Thoracic aorta (tissue), 2 donors: ENCODE measurements around the gene INPP5A. TPM values are rescaled to one million over a fixed set of nuclear protein-coding genes. Genes with fewer than 3 reads are reported as not detected.

Experiments
- ATAC-seq: fragments of 150-250 bp; one replicate; pipeline ENCODE4 v1.8.0; 2017; ENCODE audit warnings: low read depth; ENCODE audit not compliant: insufficient number of reproducible peaks, low FRiP score
- DNase-seq: peaks from one replicate; pipeline ENCODE4 v3.0.0-alpha.2; 2020; ENCODE audit warnings: low spot score
- H3K27ac ChIP-seq, 2 donors: fragments of 200-600 bp; sonication (generic); 1 replicate in 1 of 2; 2 replicates in 1 of 2; pipeline ENCODE4 v1.5.1; 2016; ENCODE audit warnings: mild to moderate bottlenecking in 2 of 2, moderate library complexity in 2 of 2
- H3K27me3 ChIP-seq: fragments of 200-600 bp; sonication (generic); replicated peaks from 2 replicates; pipeline ENCODE4 v1.6.0; 2016; ENCODE audit warnings: mild to moderate bottlenecking; ENCODE audit not compliant: insufficient read depth
- H3K36me3 ChIP-seq: fragments of 200-600 bp; sonication (generic); one replicate; pipeline ENCODE4 v1.5.1; 2016
- H3K4me1 ChIP-seq, 2 donors: fragments of 200-600 bp; sonication (generic); 1 replicate in 1 of 2; 2 replicates in 1 of 2; pipeline versions ENCODE4 v1.5.1 to v1.6.0; 2016; ENCODE audit warnings: low read depth in 2 of 2, mild to moderate bottlenecking in 1 of 2; ENCODE audit not compliant: control insufficient read depth in 1 of 2
- H3K4me3 ChIP-seq: fragments of 200-600 bp; sonication (generic); 2 replicates; pipeline ENCODE4 v1.5.1; 2016; ENCODE audit warnings: mild to moderate bottlenecking
- H3K9me3 ChIP-seq: fragments of 200-600 bp; sonication (generic); 2 replicates; pipeline ENCODE4 v1.5.1; 2016
- CTCF ChIP-seq: fragments of 200-600 bp; sonication (generic); IDR thresholded peaks from one replicate; pipeline ENCODE4 v1.5.1; 2019; ENCODE audit warnings: antibody characterized with exemption
- total RNA-seq, 2 donors: library from RNA; depleted of rRNA; stranded (reverse); fragments of >200 nt; gene quantifications; one replicate each; pipeline versions ENCODE4 v1.1.0 to v1.2.3, GENCODE V29; 2016

The INPP5A gene
- total RNA-seq, 2 donors from 2014 or later, result 120 to 142 TPM

- no peak for ATAC-seq
- Histone ChIP-seq H3K27ac (no peak overlapping the region), H3K4me1 (peaks cover 8 to 60% of the 10 kb centered on the region in 2 donors)
Observed at GRCh38 chr10:132605390-132605789, 67.8 kb downstream of the INPP5A start.

GRCh38 chr10:132606031-132606491, 68.5 kb downstream of the INPP5A start:
- Histone ChIP-seq H3K27me3 (no peaks in the 10 kb centered on the region), H3K4me3 (peak overlapping the region; percentile 58), H3K36me3 (no peaks in the 10 kb centered on the region), H3K4me1 (peaks cover 8 to 60% of the 10 kb centered on the region in 2 donors), H3K27ac (no peak overlapping the region), H3K9me3 (no peaks in the 10 kb centered on the region)
- ATAC-seq (no peak), DNase-seq (no peak)
- TF ChIP-seq CTCF, result no peak

More at GRCh38 chr10:132605390-132605789, 67.8 kb downstream of the INPP5A start:
- DNase-seq, result no peak
- no peak for TF ChIP-seq CTCF
- Histone ChIP-seq H3K27me3 (no peaks in the 10 kb centered on the region), H3K36me3 (no peaks in the 10 kb centered on the region), H3K4me3 (no peak overlapping the region), H3K9me3 (no peaks in the 10 kb centered on the region)

- no peak for DNase-seq
- H3K9me3 ChIP-seq, result no peaks in the 10 kb centered on the region
- H3K27ac ChIP-seq, result no peak overlapping the region
- no peaks in the 10 kb centered on the region for H3K27me3 ChIP-seq
- peaks cover 8 to 56% of the 10 kb centered on the region in 2 donors for H3K4me1 ChIP-seq
- H3K36me3 ChIP-seq, result no peaks in the 10 kb centered on the region
- peak overlapping the region; percentile 58 for H3K4me3 ChIP-seq
- TF ChIP-seq CTCF, result no peak
- ATAC-seq, result peak; percentile 41
Observed at GRCh38 chr10:132606536-132607316, 69.1 kb downstream of the INPP5A start.

GRCh38 chr10:132607491-132607890, 69.9 kb downstream of the INPP5A start:
- Histone ChIP-seq H3K4me3 (peak overlapping the region; percentile 58), H3K27ac (no peak overlapping the region), H3K9me3 (no peaks in the 10 kb centered on the region), H3K27me3 (no peaks in the 10 kb centered on the region), H3K4me1 (peaks cover 10 to 57% of the 10 kb centered on the region in 2 donors), H3K36me3 (no peaks in the 10 kb centered on the region)
- ATAC-seq, result no peak
- TF ChIP-seq CTCF, result no peak
- DNase-seq, result no peak

GRCh38 chr10:132607961-132608495, 70.4 kb downstream of the INPP5A start:
- Histone ChIP-seq H3K27ac (no peak overlapping the region), H3K36me3 (no peaks in the 10 kb centered on the region), H3K9me3 (no peaks in the 10 kb centered on the region), H3K27me3 (no peaks in the 10 kb centered on the region), H3K4me1 (peaks cover 12 to 62% of the 10 kb centered on the region in 2 donors), H3K4me3 (peak overlapping the region; percentile 3)
- DNase-seq (no peak), ATAC-seq (no peak)
- TF ChIP-seq CTCF, result no peak
